Measurements from ENCODE around the gene AOPEP.

- TF ChIP-seq CTCF (IDR thresholded peaks at IDR 0.05) (no peak), POLR2A (IDR thresholded peaks at IDR 0.05) (no peak)
These were observed 47.2 kb downstream of the AOPEP start for GRCh38 chr9:94773655-94774054.

All from testis (tissue), 2 donors.